ENCODE results near the gene FILIP1L.

GRCh38 chr3:99837715-99838114, 276.6 kb downstream of the FILIP1L start:
- TF ChIP-seq EZH2 (optimal IDR thresholded peaks at IDR 0.05; ENCODE audit: low read depth, low read length) = no peak
- TF ChIP-seq CTCF (IDR thresholded peaks at IDR 0.05; ENCODE audit: low read length) = no peak
- no peak for TF ChIP-seq EZH2phosphoT487 (IDR thresholded peaks at IDR 0.05; ENCODE audit: low read length)

All from MM.1S (cell line).